NCI-H2107 (cell line): Measurements from ENCODE around the gene LAMTOR2.

ENCODE experiments used
- DNase-seq: peaks from one replicate; lab custom pipeline; 2025; lab: John Stamatoyannopoulos, UW

LAMTOR2 gene

DNA sequence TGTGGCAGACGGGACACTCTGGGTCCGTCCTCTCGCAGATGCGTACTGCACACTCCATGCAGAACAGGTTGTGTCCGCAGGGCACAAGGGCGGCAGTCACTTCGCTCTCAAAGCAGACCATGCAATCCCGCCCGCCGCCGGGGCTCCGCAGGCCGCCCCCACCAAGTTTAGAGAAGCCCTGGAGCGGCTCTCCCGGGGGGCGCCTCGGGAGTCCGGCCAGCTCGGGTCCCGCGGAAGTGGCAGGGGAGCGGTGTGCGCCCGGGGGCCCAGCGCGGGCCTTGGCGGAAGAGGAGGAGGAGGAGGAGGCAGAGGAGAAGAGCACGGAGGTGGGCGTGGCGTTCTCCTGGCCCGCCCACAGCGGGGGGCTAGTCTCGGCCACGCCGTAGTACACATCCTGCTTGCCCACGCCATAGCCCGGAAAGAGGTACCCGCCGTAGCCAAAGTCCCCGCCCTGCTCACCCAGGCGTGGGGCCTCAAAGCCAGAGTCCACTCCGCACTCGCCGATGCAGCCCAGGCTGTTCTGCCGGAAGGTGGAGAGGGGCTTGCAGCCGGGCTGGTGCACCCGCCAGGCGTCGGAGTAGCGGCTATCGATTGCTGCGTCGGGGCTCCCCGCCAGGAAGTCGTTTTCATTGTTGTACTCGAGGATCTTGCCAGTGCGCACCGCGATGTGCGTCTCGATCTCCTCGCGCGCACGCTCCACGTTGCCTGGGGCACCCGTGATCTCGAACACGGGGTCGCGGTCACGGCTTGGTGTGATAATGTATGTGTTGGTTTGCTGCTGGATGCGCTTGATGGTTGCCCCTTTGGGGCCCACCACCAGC is 22.2 kb downstream of the LAMTOR2 start:
- no peak for DNase-seq

GRCh38 chr1:156077430-156077760 is 22.8 kb downstream of the LAMTOR2 start:
- no peak for DNase-seq

DNA sequence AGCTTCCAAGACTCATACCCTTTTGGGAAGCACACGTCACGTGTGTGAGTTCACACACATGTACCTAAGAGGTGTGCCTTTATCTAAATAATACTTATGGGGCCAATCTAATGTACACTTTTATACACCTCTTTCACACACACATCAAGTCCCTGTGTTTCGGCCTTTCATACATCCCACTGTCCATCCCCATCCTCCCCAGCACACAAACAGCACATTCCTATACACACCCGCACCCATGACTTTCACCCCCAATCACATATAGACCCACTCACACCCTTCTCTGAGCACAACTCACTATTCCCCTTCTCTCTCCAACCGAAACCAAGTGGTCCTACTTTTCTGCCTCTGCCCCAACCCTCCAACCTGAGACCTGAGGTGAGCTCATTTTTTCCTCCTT is 24.1 kb downstream of the LAMTOR2 start:
- no peak for DNase-seq

DNA sequence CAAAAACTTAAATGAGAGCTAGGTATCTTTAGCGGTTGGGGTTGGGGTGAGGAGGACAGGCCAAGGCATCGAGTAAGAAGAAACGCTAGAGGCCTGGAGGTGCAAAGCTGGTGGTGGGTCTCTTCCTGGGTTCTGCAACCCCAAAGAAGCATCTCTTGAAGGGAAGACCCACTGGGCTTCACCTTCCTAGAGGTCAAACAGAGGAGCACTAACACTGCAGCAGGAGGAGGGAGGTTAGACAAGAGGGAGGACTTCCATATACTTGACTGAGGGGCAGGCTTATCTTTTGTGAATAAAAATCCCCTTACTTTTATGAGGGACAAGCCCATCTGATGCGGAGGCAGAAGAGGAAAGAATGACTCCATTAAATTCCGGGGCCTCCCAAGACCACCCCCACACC is 25.2 kb downstream of the LAMTOR2 start:
- no peak for DNase-seq

DNA sequence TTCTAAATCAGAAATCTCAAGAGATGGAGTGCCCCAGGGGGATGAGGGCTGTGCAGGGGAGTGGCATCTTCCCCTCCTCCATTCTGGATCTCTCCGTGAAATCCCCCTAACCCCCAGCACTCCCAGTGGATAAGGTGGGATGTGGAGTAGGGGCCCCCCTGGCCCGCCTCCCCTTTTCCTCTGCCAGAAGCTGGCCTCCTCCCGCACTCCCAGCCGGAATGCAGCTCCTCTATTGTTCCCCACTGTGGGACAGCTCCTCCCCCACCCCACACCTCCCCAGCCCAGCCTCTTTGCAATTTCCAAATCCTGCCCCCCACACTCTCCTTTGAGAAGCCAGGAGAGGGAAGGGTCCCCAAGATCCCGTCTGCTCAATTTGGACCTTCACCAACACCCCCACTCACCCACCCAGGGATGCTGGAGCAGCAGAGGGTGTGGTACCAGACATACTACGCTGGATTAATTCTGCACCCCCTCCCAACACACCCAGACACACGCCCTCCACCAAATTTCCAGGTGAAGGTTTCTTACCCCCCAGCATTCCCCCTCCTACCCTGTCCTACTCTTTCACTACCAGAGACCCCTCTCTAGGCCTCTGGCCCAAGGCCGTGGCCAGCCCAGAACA is 25.8 kb downstream of the LAMTOR2 start:
- no peak for DNase-seq

GRCh38 chr1:156080863-156081179 is 26.2 kb downstream of the LAMTOR2 start:
- DNase-seq, result no peak

DNA sequence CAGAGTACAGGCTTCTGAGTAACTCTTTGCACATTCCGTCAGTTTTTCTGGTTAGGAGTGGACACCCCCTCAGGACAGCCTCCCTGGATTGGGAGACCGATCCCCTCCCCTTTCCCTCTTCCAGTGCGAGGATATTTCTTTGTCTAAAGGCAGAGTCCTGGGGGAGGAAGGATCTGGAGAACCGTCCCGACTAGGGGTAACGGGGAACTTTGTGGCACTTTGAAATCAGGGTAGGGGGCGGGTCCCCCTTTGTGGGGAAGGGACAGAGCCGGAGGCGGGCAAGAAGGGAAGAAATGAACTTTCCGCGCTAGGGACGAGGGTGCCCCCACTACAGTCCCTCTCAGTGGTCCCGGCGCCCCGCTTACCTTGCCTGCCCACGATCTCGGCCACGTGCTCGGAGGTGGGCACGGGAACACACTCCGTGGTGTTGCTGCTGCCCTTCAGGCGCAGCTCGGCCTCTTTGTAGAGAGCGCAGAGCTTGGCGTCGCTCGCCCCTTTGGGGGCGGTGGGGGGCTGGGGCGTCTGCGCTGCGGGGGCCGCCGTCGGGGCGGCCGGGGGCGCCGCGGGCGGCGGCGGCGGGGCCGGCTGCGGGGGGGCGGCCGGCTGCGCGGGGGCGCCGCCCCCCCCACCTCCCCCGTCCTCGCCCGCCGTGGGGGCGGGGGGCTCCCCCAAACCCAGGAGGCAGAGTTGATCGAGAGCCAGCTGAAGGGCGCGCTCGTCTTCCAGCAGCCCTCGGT is 26.8 kb downstream of the LAMTOR2 start:
- DNase-seq, result no peak

DNA sequence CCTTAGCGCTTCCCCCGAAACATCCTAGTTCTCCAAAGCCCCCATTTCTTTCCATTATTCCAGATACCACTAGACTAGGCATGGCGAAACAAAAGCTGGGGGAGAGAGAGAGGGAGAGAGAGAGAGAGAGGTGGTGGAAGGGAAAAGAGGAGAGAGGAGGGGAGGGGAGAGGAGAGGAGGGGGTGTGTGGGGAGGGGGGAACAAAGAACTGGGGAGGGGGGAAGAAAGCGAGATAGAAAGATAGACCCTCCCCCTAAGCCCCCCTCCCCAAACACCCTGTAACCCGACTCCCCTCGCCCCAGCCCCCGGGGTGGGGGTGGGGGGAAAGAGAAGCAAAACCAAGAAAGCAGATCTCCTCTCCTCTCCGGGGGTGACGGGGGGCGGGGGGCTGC is 27.3 kb downstream of the LAMTOR2 start:
- no peak for DNase-seq

DNA sequence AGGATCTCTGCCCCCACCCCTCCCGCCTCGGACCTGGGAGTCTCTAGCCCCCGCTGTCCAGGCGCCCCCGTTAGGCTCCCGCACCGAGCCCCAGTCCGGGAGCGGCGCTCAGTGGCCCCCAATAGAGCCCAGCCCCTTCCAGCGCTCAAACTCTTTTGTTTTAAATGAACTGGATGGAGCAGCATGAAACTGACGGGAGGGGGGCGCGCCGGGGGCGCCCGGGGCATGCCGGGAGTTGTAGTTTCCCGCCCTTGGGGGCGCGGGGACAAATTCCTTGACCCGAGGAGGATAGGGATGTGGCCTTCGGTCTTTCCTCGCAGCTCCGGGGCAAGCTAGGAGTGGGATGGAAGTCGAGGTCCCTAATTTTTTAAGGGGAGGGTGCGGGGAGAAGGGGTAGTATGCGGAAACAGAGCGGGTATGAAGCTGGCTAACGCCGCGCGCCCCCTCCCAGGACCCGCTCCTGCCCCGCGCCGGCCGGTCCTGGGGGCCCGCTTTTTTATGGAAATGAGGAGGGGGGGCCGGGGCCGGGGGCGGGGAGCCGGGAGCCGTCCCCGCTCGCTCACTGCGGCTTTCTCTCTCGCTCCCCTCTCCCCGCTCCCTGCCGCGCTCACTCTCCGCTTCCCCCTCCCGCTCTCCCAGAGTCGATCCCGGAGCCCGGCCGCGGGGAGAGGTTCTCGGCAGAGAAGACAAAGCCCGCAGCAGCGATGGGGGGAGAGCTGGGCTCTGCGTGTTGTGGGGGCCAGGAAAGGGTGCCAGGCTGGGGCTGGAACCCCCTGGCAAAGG is 27.9 kb downstream of the LAMTOR2 start, which contains the start of gene MEX3A:
MEX3A (minus strand) TSS at position 157 of the 783 bp plus-strand sequence. CDS start 467 bp downstream, outside the sequence.
- peak; percentile 84 for DNase-seq

- DNase-seq, result no peak
Observed at GRCh38 chr1:156083800-156084790, 29.5 kb downstream of the LAMTOR2 start.

DNA sequence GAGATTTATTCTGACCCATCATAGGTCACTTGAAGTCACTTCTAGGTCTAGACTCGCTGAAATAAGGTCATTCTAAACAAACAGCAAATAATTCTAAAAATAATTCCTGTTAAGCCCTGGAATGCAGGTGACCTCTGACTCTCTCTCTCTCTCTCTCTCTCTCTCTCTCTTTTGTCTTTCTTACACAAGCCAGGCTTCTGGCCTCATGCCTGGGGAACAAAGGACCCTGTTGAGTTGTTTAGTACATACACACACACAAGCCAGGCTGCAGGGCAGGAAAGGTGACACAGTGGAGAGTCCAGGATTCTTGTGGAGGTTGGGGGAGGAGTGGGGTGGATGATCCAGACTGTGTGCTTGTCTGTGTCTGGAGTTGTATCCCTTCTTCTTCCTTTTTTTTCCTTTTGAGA is 31.7 kb downstream of the LAMTOR2 start:
- DNase-seq, result no peak

GRCh38 chr1:156089704-156090103 is 35.1 kb downstream of the LAMTOR2 start:
- DNase-seq, result peak; percentile 57

- no peak for DNase-seq
Observed at GRCh38 chr1:156090138-156090839, 35.7 kb downstream of the LAMTOR2 start.

- DNase-seq, result peak; percentile 96
Observed at GRCh38 chr1:156090840-156091188, 36.2 kb downstream of the LAMTOR2 start.

DNA sequence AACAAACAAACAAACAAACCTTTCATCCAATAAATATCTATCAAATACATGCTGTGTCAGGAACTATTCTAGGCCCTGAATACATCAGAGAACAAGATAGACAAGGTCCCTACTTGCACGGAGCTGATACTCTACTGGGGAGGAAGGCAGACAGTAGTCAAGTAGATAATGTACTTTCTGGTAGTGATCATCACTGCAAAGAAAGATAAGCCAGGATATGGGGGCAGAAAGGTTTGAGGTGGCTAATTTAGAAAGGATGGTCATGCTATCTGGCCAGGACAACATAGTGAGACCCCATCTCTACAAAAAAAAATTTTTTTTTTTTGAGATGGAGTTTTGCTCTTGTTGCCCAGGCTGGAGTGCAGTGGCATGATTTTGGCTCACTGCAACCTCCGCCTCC is 37.0 kb downstream of the LAMTOR2 start:
- DNase-seq, result no peak

DNA sequence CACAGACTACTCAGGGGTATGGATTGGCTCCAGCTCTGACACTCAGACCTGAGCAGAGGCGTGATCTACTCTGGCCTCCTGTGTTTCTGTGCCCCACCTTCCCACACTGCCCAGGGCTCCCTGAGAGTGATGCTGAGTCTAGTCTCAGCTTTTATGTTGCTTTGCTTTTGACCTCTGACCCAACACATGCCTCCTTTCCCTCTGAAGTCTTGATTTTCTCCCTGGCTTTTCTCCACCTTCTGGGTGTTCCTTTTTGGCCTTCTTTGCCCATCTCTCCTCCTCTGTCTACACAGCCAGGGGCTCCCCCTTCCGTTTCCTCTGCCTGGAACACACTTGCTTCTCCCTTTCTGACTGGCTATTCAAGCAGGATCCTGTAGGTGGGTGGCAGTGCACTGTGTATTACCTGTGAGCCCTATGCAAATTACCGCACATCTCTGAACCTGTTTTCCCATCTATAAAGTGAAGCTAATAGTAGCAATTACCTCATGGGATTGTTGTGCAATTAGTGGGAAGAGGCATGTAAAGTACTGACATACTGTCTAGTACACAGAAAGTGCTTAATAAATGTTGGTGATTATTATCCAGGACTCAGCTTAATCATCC is 41.4 kb downstream of the LAMTOR2 start:
- no peak for DNase-seq

DNA sequence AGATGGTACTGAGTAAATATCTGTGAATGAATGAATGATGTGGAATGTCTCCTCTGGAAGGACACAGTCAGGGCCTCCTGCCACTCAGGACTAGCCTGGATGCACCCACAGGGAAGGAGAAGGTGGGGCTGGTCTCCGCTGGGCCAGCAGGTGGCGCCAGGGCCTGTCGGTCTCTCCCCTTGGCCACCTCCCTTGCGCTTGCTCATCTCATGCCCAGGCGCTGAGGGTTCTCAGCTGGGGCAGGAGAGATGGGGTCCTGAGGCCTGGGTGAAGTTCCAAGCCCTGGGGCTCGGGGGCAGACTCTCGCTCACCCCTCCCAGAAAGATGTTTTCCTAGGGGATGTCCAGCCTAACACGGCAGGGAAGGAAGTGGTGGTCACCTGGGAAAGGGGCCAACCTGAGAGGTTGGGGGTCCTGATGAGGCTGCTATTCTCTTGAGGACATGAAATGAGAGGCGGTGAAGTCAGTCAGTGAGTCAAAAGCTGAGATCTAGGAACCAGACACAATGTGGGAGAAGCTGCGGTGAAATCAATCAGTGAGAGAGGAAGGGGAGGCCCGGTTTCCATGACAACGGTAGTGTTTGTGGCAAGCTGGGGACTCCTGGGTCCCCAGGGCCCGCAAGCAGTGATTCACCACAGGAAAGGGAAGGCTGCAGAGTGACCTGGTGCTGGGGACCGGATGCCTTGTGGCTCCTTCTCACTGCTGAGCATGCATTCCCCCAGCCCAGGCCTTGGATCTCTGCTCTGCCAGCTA is 42.2 kb downstream of the LAMTOR2 start:
- DNase-seq, result peak; percentile 30

- no peak for DNase-seq
Observed at GRCh38 chr1:156097499-156098178, 43.1 kb downstream of the LAMTOR2 start.

DNA sequence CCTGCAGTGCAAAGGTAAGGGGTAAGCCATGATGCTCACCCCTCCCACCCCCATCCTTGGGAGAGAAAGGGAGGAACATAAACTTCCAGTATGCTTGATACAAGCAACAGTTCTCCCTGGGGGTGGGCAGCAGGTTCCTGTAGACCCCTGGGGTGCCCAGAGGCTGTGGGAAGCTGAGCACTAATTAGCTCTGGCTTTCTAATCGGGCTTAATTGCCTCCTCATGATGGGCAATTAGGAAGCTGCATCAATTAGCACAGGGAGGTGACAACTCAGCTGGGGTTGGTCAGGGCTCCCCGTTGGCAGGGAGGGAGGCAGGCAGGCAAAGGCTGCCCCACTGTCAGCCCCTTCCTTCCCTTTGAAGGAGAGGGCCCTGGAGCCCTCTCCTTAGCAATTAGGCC is 44.2 kb downstream of the LAMTOR2 start:
- DNase-seq, result no peak
